Trophoblast cell (in vitro differentiated cells and primary cell): ENCODE measurements around the gene YAP1.

ENCODE experiments used
- DNase-seq, 2 donors: peaks; one replicate each; pipeline ENCODE4 v3.0.0-alpha.2; 2016
- H2AFZ ChIP-seq: 2 replicates; pipeline ENCODE4 v1.6.1; 2013; ENCODE audit warnings: low read length, moderate library complexity, mild to moderate bottlenecking; ENCODE audit not compliant: insufficient read depth, poor library complexity
- H2AK5ac ChIP-seq: 2 replicates; pipeline ENCODE4 v1.6.1; 2013; ENCODE audit warnings: mild to moderate bottlenecking, low read length
- H2BK120ac ChIP-seq: 2 replicates; pipeline ENCODE4 v1.6.1; 2013; ENCODE audit warnings: low read length, mild to moderate bottlenecking, moderate library complexity; ENCODE audit not compliant: insufficient read depth, poor library complexity
- H2BK12ac ChIP-seq: 2 replicates; pipeline ENCODE4 v1.6.1; 2013; ENCODE audit warnings: mild to moderate bottlenecking, low read length, moderate library complexity
- H2BK5ac ChIP-seq: 2 replicates; pipeline ENCODE4 v1.6.1; 2013; ENCODE audit warnings: low read length, low read depth, moderate library complexity, mild to moderate bottlenecking; ENCODE audit not compliant: poor library complexity
- H3K14ac ChIP-seq: 2 replicates; pipeline ENCODE4 v1.6.1; 2013; ENCODE audit warnings: mild to moderate bottlenecking, low read length
- H3K18ac ChIP-seq: 2 replicates; pipeline ENCODE4 v1.6.1; 2013; ENCODE audit warnings: mild to moderate bottlenecking, low read length
- H3K23ac ChIP-seq: 2 replicates; pipeline ENCODE4 v1.6.1; 2013; ENCODE audit warnings: low read length
- H3K27ac ChIP-seq: 2 replicates; pipeline ENCODE4 v1.5.1; 2013; ENCODE audit warnings: low read depth, mild to moderate bottlenecking, inconsistent platforms, low read length, moderate library complexity
- H3K27me3 ChIP-seq: 2 replicates; pipeline ENCODE4 v1.6.1; 2013; ENCODE audit warnings: inconsistent platforms, mild to moderate bottlenecking, low read length, moderate library complexity; ENCODE audit not compliant: insufficient read depth
- H3K36me3 ChIP-seq, 2 experiments: 1 replicate in 1 of 2; 2 replicates in 1 of 2; pipeline ENCODE4 v1.6.1; 2013; ENCODE audit warnings: low read length in 2 of 2, mild to moderate bottlenecking in 2 of 2, moderate library complexity in 1 of 2; ENCODE audit not compliant: insufficient read depth in 2 of 2, control insufficient read depth in 1 of 2
- H3K4ac ChIP-seq: 2 replicates; pipeline ENCODE4 v1.6.1; 2013; ENCODE audit warnings: low read depth, mild to moderate bottlenecking, low read length, moderate library complexity
- H3K4me1 ChIP-seq, 2 experiments: 1 replicate in 1 of 2; 2 replicates in 1 of 2; pipeline ENCODE4 v1.6.1; 2013; ENCODE audit warnings: low read length in 2 of 2, mild to moderate bottlenecking in 2 of 2, moderate library complexity in 1 of 2; ENCODE audit not compliant: insufficient read depth in 2 of 2, control insufficient read depth in 1 of 2
- H3K4me2 ChIP-seq: 2 replicates; pipeline ENCODE4 v1.6.1; 2013; ENCODE audit warnings: inconsistent platforms, mild to moderate bottlenecking, low read length, moderate library complexity
- H3K4me3 ChIP-seq: 2 replicates; pipeline ENCODE4 v1.5.1; 2013; ENCODE audit warnings: mild to moderate bottlenecking, low read depth, low read length, inconsistent platforms
- H3K79me1 ChIP-seq: one replicate; pipeline ENCODE4 v1.6.1; 2013; ENCODE audit warnings: low read length
- H3K79me2 ChIP-seq: 2 replicates; pipeline ENCODE4 v1.6.1; 2013; ENCODE audit warnings: low read length, mild to moderate bottlenecking; ENCODE audit not compliant: control insufficient read depth, insufficient read depth, poor library complexity
- H3K9ac ChIP-seq: 2 replicates; pipeline ENCODE4 v1.6.1; 2013; ENCODE audit warnings: mild to moderate bottlenecking, low read length
- H3K9me3 ChIP-seq: 2 replicates; pipeline ENCODE4 v1.6.1; 2013; ENCODE audit warnings: low read depth, mild to moderate bottlenecking, control low read depth, inconsistent platforms, low read length; ENCODE audit not compliant: insufficient read depth
- H4K12ac ChIP-seq: 2 replicates; pipeline ENCODE4 v1.6.1; 2013; ENCODE audit warnings: low read depth, mild to moderate bottlenecking, low read length, moderate library complexity
- H4K8ac ChIP-seq: 2 replicates; pipeline ENCODE4 v1.6.1; 2013; ENCODE audit warnings: low read depth, mild to moderate bottlenecking, low read length, moderate library complexity
- H4K91ac ChIP-seq: one replicate; pipeline ENCODE4 v1.6.1; 2013; ENCODE audit warnings: low read depth, mild to moderate bottlenecking, low read length, moderate library complexity
- WGBS: extraction: QIAGEN DNeasy Blood & Tissue Kit; methylation state at CpG from one replicate; pipeline ENCODE4 v1.1.7; 2013; ENCODE audit warnings: missing lambda C conversion rate; ENCODE audit not compliant: insufficient read length, insufficient coverage; ENCODE audit errors: extremely low coverage; 5-methylcytosine and 5-hydroxymethylcytosine counted together

Gene YAP1

DNA sequence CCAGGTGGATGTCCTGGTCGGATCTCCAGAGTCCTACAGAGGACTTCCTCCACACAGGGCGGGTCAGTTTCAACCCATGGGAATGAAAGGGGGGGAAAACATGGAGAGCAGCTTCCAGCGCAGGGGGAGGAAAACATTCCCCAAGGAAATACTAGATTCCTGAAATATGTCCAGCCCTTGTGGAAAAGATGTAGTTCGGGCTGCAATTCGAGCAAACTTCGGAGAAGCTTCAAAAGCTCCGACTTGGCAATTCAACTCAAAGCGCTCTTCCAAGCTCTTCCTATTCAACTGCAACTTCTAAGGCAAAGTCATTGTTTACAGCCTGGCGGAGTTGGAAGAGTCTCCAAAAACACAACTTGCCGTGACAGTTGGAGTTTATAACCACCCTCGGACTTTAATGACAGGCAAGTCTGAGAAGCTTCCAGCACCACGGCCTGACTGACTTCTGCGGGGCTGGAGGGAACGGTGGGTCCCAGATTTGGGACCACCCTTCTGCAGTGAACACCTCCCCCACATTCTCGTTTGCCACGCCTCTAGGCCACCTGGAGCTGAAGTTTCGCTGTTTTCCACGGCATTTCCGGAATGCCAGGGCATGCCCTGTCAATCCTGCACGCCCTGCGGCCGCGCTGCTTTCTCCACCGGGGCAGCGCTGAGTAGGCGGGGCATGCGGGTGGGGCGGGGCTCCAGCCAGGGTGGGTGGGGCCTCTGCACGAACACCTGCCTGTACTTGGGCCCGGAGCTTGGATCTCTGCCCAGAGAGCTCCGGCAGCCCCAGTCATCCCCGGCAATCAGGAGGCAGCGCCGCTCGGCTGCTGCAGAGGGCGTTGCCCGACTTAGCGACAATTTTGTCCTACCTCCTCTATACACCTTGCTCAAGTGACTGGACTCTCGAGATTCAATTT, 158.1 kb downstream of the YAP1 start:
- peak overlapping the region; percentile 70 for H3K4me2 ChIP-seq
- no peaks in the 10 kb centered on the region for H3K36me3 ChIP-seq
- DNase-seq, result peak; percentile 92 to 95
- H4K12ac ChIP-seq, result no peak overlapping the region
- peak overlapping the region; percentile 46 for H4K8ac ChIP-seq
- peak overlapping the region; percentile 42 for H2BK12ac ChIP-seq
- peak overlapping the region; percentile 80 for H2BK120ac ChIP-seq
- no peak overlapping the region for H3K4ac ChIP-seq
- H3K27ac ChIP-seq, result peak overlapping the region; percentile 43
- H3K4me1 ChIP-seq, result peaks cover 8 to 12% of the 10 kb centered on the region in 2 experiments
- H2BK5ac ChIP-seq, result peak overlapping the region; percentile 44
- H3K79me1 ChIP-seq, result peaks cover 5% of the 10 kb centered on the region
- no peaks in the 10 kb centered on the region for H3K79me2 ChIP-seq
- H2AK5ac ChIP-seq, result peak overlapping the region; percentile 9
- H4K91ac ChIP-seq, result peak overlapping the region; percentile 32
- peak overlapping the region; percentile 8 for H2AFZ ChIP-seq
- no peaks in the 10 kb centered on the region for H3K9me3 ChIP-seq
- H3K18ac ChIP-seq, result peak overlapping the region; percentile 39
- WGBS, result no CpG with 5 or more reads among the region's 39 CpGs
- H3K23ac ChIP-seq, result no peak overlapping the region
- no peak overlapping the region for H3K14ac ChIP-seq
- H3K4me3 ChIP-seq, result peak overlapping the region; percentile 52
- no peaks in the 10 kb centered on the region for H3K27me3 ChIP-seq
- no peak overlapping the region for H3K9ac ChIP-seq

DNA sequence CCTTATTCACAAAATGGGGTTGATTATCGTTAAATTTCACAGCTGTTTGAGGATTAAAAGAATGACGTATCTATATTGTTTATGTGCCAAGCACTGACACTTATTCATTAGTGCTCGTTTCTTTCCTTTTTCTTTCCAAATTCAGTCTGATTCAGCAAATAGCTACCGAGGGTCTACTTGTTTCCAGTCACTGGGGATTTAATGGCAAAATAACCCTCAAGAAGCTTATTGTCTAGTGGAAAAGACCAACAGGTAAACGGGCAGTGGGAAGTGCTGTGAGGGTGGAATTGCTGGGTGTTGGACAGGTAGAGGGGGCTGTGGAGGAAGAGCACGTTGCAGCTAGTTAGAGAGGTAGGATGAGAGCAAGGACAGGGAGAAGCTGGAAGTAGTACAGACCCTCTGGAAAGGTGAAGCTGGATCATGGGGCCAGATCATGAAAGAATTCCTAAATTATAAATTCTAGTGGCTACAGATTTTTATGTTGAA, 158.8 kb downstream of the YAP1 start:
- no peaks in the 10 kb centered on the region for H3K79me2 ChIP-seq
- H4K12ac ChIP-seq, result no peak overlapping the region
- H3K9ac ChIP-seq, result no peak overlapping the region
- H2BK5ac ChIP-seq, result no peak overlapping the region
- no peak overlapping the region for H3K27ac ChIP-seq
- H3K14ac ChIP-seq, result no peak overlapping the region
- H3K79me1 ChIP-seq, result peaks cover 5% of the 10 kb centered on the region
- H4K91ac ChIP-seq, result no peak overlapping the region
- H3K36me3 ChIP-seq, result no peaks in the 10 kb centered on the region
- H2AK5ac ChIP-seq, result peak overlapping the region; percentile 41
- H3K4me2 ChIP-seq, result peak overlapping the region; percentile 70
- no peak overlapping the region for H2BK120ac ChIP-seq
- no peak for DNase-seq
- WGBS, result no CpG with 5 or more reads among the region's 6 CpGs
- H2BK12ac ChIP-seq, result peak overlapping the region; percentile 54
- no peak overlapping the region for H2AFZ ChIP-seq
- H3K9me3 ChIP-seq, result no peaks in the 10 kb centered on the region
- H4K8ac ChIP-seq, result no peak overlapping the region
- H3K4me3 ChIP-seq, result no peak overlapping the region
- no peaks in the 10 kb centered on the region for H3K27me3 ChIP-seq
- H3K4me1 ChIP-seq, result peaks cover 8 to 12% of the 10 kb centered on the region in 2 experiments
- H3K18ac ChIP-seq, result no peak overlapping the region
- no peak overlapping the region for H3K4ac ChIP-seq
- no peak overlapping the region for H3K23ac ChIP-seq

DNA sequence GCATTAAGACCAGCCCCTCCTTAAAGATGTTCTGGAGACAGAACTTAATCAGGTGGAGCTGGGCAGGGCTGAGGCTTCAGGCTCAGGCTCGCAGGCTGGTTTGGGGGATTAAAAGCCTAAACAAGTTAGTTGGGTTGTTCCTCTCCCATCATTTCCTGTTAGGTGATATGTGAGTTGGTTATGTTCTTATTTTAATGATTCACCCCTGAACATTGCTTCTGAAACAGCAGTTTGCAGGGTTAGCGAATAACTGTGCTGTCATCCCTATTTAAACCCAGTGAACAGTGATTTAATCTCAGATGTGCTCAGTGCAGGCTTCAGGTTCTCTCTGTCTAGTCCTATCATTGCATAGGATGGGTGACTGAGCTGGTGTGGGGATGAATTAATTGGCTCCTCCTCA, 159.7 kb downstream of the YAP1 start:
- Histone ChIP-seq H2BK12ac (no peak overlapping the region), H2BK5ac (no peak overlapping the region), H4K91ac (no peak overlapping the region), H4K8ac (no peak overlapping the region), H3K14ac (no peak overlapping the region), H3K27me3 (no peaks in the 10 kb centered on the region), H3K36me3 (no peaks in the 10 kb centered on the region), H3K9me3 (no peaks in the 10 kb centered on the region), H3K4me2 (no peak overlapping the region), H3K79me2 (no peaks in the 10 kb centered on the region), H3K79me1 (peaks cover 5% of the 10 kb centered on the region), H2BK120ac (no peak overlapping the region), H3K4me1 (peaks cover 8 to 12% of the 10 kb centered on the region in 2 experiments), H2AK5ac (no peak overlapping the region), H3K18ac (no peak overlapping the region), H3K23ac (no peak overlapping the region), H3K27ac (no peak overlapping the region), H3K4me3 (no peak overlapping the region), H3K4ac (no peak overlapping the region), H2AFZ (no peak overlapping the region), H4K12ac (no peak overlapping the region), H3K9ac (no peak overlapping the region)
- no peak for DNase-seq
- no CpG with 5 or more reads among the region's 2 CpGs for WGBS

DNA sequence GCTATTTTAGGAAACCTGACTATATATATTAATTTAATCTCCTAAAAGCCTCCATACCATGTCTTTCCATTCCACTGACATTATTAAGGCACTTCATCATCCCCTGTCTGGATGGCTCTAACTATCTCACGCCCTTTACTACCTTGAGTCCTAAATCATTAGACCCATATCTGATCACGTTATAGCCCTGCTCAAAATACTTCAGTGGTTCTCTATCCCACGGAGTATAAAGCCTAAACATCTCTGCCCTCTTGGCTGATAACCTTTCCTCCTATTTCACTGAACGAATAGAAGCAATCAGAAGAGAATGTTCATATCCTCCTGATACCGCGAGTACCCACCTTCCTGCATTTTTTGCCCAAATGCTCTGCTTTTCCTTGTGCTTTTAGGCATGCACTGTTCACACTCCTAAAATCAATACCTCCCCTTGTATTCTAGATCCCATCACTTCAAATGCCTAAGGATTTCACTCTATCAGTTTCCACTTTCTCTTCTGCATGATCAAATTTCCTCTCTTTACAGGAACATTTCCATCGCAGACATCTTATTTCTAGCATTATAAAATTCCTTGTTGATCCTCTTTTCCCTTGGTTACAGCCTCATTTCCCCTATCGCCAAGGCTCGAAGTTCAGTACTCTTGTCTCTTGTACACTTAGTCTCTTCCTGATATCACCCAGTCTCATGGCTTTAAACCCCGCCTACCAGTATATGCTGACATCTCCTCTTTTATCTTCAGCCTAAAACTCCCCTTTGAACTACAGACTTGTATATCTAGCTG, 162.0 kb downstream of the YAP1 start:
- Histone ChIP-seq H4K12ac (no peak overlapping the region), H2AFZ (no peak overlapping the region)

More for the DNA sequence above, 162.0 kb downstream of the YAP1 start:
- Histone ChIP-seq H3K27me3 (no peaks in the 10 kb centered on the region), H2AK5ac (no peak overlapping the region), H3K4ac (no peak overlapping the region), H4K8ac (no peak overlapping the region), H3K9me3 (no peaks in the 10 kb centered on the region), H3K79me1 (peaks cover 5% of the 10 kb centered on the region), H3K23ac (no peak overlapping the region), H3K14ac (no peak overlapping the region), H3K4me1 (peaks cover 13 to 18% of the 10 kb centered on the region in 2 experiments), H3K4me3 (no peak overlapping the region), H2BK12ac (no peak overlapping the region), H4K91ac (no peak overlapping the region), H3K27ac (no peak overlapping the region), H3K9ac (no peak overlapping the region), H2BK5ac (no peak overlapping the region), H3K4me2 (no peak overlapping the region), H3K36me3 (no peaks in the 10 kb centered on the region), H2BK120ac (no peak overlapping the region), H3K18ac (no peak overlapping the region), H3K79me2 (no peaks in the 10 kb centered on the region)
- peak in 1 of 2 donors; percentile 27 for DNase-seq
- no CpG with 5 or more reads among the region's 10 CpGs for WGBS
